GM12878 (cell line): ENCODE results near the gene APLP2.

Source experiments
- BRCA1 ChIP-seq: IDR thresholded peaks from 2 replicates; pipeline ENCODE4 v1.6.1; 2011; ENCODE audit warnings: low read depth, low read length, improper control_type of control experiment
- CHD2 ChIP-seq: IDR thresholded peaks from 2 replicates; pipeline ENCODE4 v1.6.1; 2011; ENCODE audit warnings: low read depth, low read length, improper control_type of control experiment, borderline replicate concordance
- EZH2 ChIP-seq: IDR thresholded peaks from 2 replicates; pipeline ENCODE4 v1.6.1; 2012; ENCODE audit warnings: low read depth, mild to moderate bottlenecking, control low read depth, inconsistent platforms, low read length, borderline replicate concordance; ENCODE audit not compliant: control insufficient read depth
- HDAC6 ChIP-seq: fragments of 200-600 bp; sonication (generic); IDR thresholded peaks from one replicate; pipeline ENCODE4 v1.8.0; 2017; ENCODE audit warnings: antibody characterized with exemption; ENCODE audit not compliant: unreplicated experiment
- JUND ChIP-seq: IDR thresholded peaks from 2 replicates; pipeline ENCODE4 v1.6.1; 2012; ENCODE audit warnings: low read depth, mild to moderate bottlenecking, low read length, improper control_type of control experiment, moderate library complexity
- POLR2AphosphoS5 ChIP-seq: IDR thresholded peaks from 2 replicates; pipeline ENCODE4 v1.6.1; 2011; ENCODE audit warnings: mild to moderate bottlenecking, low read length, inconsistent platforms
- RFX5 ChIP-seq: IDR thresholded peaks from 2 replicates; pipeline ENCODE4 v1.6.1; 2011; ENCODE audit warnings: low read depth, low read length, improper control_type of control experiment

DNA sequence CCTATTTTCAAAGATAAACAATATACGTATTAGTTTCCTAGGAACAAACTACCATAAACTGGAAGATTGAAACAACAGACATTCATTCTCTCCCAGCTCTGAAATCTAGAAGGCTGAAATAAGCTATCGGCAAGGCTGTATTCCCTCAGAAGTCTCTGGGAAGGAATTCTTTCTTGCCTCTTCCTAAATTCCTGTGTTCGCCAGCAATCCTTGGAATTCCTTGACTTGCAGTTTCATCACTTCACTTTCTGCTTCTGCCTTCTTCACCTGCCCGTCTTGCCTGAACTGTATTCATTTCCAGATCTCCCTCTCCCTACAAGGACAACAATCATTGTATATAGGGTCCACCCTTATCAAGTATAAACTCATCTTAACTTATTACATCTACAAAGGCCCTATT, 49.4 kb upstream of the APLP2 start:
- no peak for TF ChIP-seq EZH2
- no peak for TF ChIP-seq JUND
- no peak for TF ChIP-seq RFX5
- no peak for TF ChIP-seq CHD2
- TF ChIP-seq HDAC6 = no peak
- no peak for TF ChIP-seq BRCA1
- TF ChIP-seq POLR2AphosphoS5 = no peak
